Loucy (cell line): ENCODE measurements around the gene PRR23E.

Experiments used
- H2AFZ ChIP-seq: fragments of 200-600 bp; sonication (generic); 2 replicates; pipeline ENCODE4 v1.6.0; 2016; ENCODE audit warnings: antibody characterized with exemption, mild to moderate bottlenecking, low read length, moderate library complexity
- H3F3A ChIP-seq: fragments of 200-600 bp; 2 replicates; pipeline ENCODE4 v1.6.0; 2016; ENCODE audit warnings: antibody characterized with exemption, low read depth, mild to moderate bottlenecking
- H3K27me3 ChIP-seq: fragments of 200-600 bp; sonication (generic); 2 replicates; pipeline ENCODE4 v1.6.1; 2014; ENCODE audit warnings: low read length, mild to moderate bottlenecking; ENCODE audit not compliant: insufficient read depth, poor library complexity, severe bottlenecking
- H3K36me3 ChIP-seq: fragments of 200-600 bp; sonication (generic); 2 replicates; pipeline ENCODE4 v1.6.1; 2016; ENCODE audit warnings: low read length; ENCODE audit not compliant: insufficient read depth
- H3K4me1 ChIP-seq: fragments of 200-600 bp; sonication (generic); 2 replicates; pipeline ENCODE4 v1.5.1; 2014; ENCODE audit warnings: low read length, mild to moderate bottlenecking; ENCODE audit not compliant: insufficient read depth, poor library complexity, severe bottlenecking
- H3K4me2 ChIP-seq: fragments of 200-600 bp; sonication (generic); 2 replicates; pipeline ENCODE4 v1.6.0; 2014; ENCODE audit warnings: antibody characterized with exemption, low read length, low read depth, mild to moderate bottlenecking; ENCODE audit not compliant: poor library complexity, severe bottlenecking
- H3K4me3 ChIP-seq: fragments of 200-600 bp; sonication (generic); 2 replicates; pipeline ENCODE4 v1.5.1; 2014; ENCODE audit warnings: low read length, mild to moderate bottlenecking, mixed read lengths; ENCODE audit not compliant: poor library complexity, severe bottlenecking
- H3K79me2 ChIP-seq: fragments of 200-600 bp; sonication (generic); 2 replicates; pipeline ENCODE4 v1.6.1; 2014; ENCODE audit warnings: low read length; ENCODE audit not compliant: insufficient read depth
- H3K9ac ChIP-seq: fragments of 200-600 bp; sonication (generic); 2 replicates; pipeline ENCODE4 v1.6.0; 2014; ENCODE audit warnings: mild to moderate bottlenecking, low read depth, low read length, moderate library complexity; ENCODE audit not compliant: poor library complexity, severe bottlenecking
- H3K9me2 ChIP-seq: fragments of 200-600 bp; sonication (generic); replicated peaks from 2 replicates; pipeline ENCODE4 v1.6.1; 2016; ENCODE audit warnings: low read depth, low read length, mixed read lengths
- H3K9me3 ChIP-seq: fragments of 200-600 bp; sonication (generic); 2 replicates; pipeline ENCODE4 v1.6.1; 2014; ENCODE audit warnings: mild to moderate bottlenecking, antibody characterized with exemption, low read length, low read depth; ENCODE audit not compliant: insufficient read depth
- H4K20me1 ChIP-seq: fragments of 200-600 bp; sonication (generic); 2 replicates; pipeline ENCODE4 v1.6.0; 2014; ENCODE audit warnings: antibody characterized with exemption, low read length, mild to moderate bottlenecking; ENCODE audit not compliant: insufficient read depth, poor library complexity, severe bottlenecking
- EZH2phosphoT487 ChIP-seq: fragments of 200-600 bp; IDR thresholded peaks from 2 replicates; pipeline ENCODE4 v1.6.1; 2018; ENCODE audit warnings: antibody characterized with exemption, mild to moderate bottlenecking, moderate library complexity, borderline replicate concordance
- TF ChIP-seq, protein P1 (sequence below): fragments of 200-600 bp; sonication (generic); conservative IDR thresholded peaks from 2 replicates; pipeline ENCODE4 v1.5.1; 2014; ENCODE audit warnings: mild to moderate bottlenecking, antibody characterized with exemption, low read length

Gene PRR23E

DNA sequence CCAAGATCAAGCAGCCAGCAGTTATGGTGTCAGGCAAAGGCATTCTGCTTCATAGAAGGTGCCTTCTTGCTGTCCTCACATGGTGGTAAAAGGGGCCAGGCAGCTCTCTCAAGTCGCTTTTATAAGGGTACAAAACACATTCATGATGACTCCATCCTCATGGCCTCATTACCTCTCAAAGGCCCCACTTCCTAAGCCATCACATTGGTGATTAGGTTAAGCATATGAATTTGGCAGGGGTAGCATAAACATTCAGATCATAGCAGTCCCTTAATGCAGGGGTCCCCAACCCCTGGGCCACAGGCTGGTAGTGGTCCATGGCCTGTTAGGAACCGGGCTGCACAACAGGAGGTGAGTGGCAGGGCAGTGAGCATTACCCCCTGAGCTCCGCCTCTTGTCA, 42.8 kb downstream of the PRR23E start:
- Histone ChIP-seq H3K9ac (no peak overlapping the region), H3F3A (no peaks in the 10 kb centered on the region), H3K36me3 (no peaks in the 10 kb centered on the region), H3K4me1 (no peaks in the 10 kb centered on the region), H3K9me3 (no peaks in the 10 kb centered on the region), H4K20me1 (peaks cover 6% of the 10 kb centered on the region), H2AFZ (no peak overlapping the region), H3K4me3 (no peak overlapping the region), H3K27me3 (no peaks in the 10 kb centered on the region), H3K9me2 (no peaks in the 10 kb centered on the region), H3K4me2 (no peak overlapping the region), H3K79me2 (no peaks in the 10 kb centered on the region)
- TF ChIP-seq, protein P1, sequence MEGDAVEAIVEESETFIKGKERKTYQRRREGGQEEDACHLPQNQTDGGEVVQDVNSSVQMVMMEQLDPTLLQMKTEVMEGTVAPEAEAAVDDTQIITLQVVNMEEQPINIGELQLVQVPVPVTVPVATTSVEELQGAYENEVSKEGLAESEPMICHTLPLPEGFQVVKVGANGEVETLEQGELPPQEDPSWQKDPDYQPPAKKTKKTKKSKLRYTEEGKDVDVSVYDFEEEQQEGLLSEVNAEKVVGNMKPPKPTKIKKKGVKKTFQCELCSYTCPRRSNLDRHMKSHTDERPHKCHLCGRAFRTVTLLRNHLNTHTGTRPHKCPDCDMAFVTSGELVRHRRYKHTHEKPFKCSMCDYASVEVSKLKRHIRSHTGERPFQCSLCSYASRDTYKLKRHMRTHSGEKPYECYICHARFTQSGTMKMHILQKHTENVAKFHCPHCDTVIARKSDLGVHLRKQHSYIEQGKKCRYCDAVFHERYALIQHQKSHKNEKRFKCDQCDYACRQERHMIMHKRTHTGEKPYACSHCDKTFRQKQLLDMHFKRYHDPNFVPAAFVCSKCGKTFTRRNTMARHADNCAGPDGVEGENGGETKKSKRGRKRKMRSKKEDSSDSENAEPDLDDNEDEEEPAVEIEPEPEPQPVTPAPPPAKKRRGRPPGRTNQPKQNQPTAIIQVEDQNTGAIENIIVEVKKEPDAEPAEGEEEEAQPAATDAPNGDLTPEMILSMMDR = no peak
- no peak for TF ChIP-seq EZH2phosphoT487

DNA sequence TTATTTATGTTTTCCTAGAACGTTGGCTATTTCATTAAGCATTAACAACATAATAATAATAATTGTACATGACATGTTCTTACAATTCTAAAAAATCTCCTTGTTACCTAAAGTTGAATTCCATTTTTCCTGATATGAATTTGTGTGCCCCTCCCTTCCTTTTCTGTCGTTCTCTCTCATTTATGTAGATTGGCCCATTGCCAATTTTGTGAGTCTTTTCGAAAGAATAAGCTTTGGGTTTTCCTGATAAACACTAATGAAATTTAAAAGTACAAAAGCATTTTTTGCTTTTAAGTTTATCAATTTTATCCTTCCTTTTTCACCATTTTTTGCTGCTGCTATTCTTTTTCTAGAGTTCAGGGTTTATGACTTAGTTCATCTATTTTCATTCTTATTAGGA, 44.9 kb downstream of the PRR23E start:
- peaks cover 6% of the 10 kb centered on the region for H4K20me1 ChIP-seq
- no peaks in the 10 kb centered on the region for H3F3A ChIP-seq
- no peak overlapping the region for H3K4me2 ChIP-seq
- H3K9me2 ChIP-seq = no peaks in the 10 kb centered on the region
- H2AFZ ChIP-seq = no peak overlapping the region
- H3K27me3 ChIP-seq = no peaks in the 10 kb centered on the region
- no peaks in the 10 kb centered on the region for H3K79me2 ChIP-seq
- no peak overlapping the region for H3K4me3 ChIP-seq
- H3K9me3 ChIP-seq = 0 out of 2 replicates have a peak, but pooled peaks cover 4% of the 10 kb centered on the region
- H3K36me3 ChIP-seq = no peaks in the 10 kb centered on the region
- H3K9ac ChIP-seq = no peak overlapping the region
- H3K4me1 ChIP-seq = no peaks in the 10 kb centered on the region
- TF ChIP-seq, protein P1 = no peak
- TF ChIP-seq EZH2phosphoT487 = no peak

DNA sequence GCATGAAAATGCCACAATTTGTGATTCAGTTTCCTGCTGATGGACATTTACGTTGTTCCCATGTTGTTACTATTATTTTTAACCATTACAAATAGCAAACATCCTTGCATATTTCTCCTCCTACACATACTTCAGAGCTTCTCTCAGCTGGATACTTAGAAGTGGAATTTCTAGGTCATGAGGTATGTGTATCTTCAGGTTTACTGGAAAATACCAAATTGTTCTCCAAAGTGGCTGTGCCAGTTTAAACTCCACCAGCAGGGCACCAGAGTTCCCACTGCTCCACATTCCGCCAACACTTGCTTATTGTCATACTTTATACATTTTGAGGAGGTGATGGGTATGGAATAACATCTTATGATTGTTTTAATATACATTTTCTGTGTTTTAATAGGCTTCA, 45.7 kb downstream of the PRR23E start:
- no peak overlapping the region for H3K9ac ChIP-seq
- H3F3A ChIP-seq = no peaks in the 10 kb centered on the region
- H3K4me1 ChIP-seq = no peaks in the 10 kb centered on the region
- no peaks in the 10 kb centered on the region for H3K79me2 ChIP-seq
- H3K36me3 ChIP-seq = no peaks in the 10 kb centered on the region
- no peak for TF ChIP-seq EZH2phosphoT487
- TF ChIP-seq, protein P1 = no peak
- no peak overlapping the region for H3K4me3 ChIP-seq
- no peak overlapping the region for H2AFZ ChIP-seq
- no peak overlapping the region for H3K4me2 ChIP-seq
- H3K9me3 ChIP-seq = 0 out of 2 replicates have a peak, but pooled peaks cover 4% of the 10 kb centered on the region
- H3K9me2 ChIP-seq = no peaks in the 10 kb centered on the region
- H3K27me3 ChIP-seq = no peaks in the 10 kb centered on the region
- peaks cover 5% of the 10 kb centered on the region for H4K20me1 ChIP-seq
